Effector memory CD4-positive, alpha-beta T cell (primary cell): ENCODE results near the gene AGR2.
"Not testable (repeated sequence)": the region's sequence is repeated elsewhere in the genome, so short reads cannot be mapped to it uniquely, and the experiment has no call there.

ENCODE experiments used
- DNase-seq, 3 donors: peaks; one replicate each; pipeline ENCODE4 v3.0.0-alpha.2; 2020
- H3K27ac ChIP-seq: 2 replicates; pipeline ENCODE4 v1.7.0; 2013; ENCODE audit warnings: mild to moderate bottlenecking, low read length, moderate library complexity; ENCODE audit not compliant: insufficient read depth, poor library complexity, severe bottlenecking
- H3K27me3 ChIP-seq: replicated peaks from 2 replicates; pipeline ENCODE4 v1.7.0; 2013; ENCODE audit warnings: mild to moderate bottlenecking, low read length; ENCODE audit not compliant: insufficient read depth, control insufficient read depth, poor library complexity, severe bottlenecking
- H3K36me3 ChIP-seq: 2 replicates; pipeline ENCODE4 v1.7.0; 2013; ENCODE audit warnings: mild to moderate bottlenecking, low read length, moderate library complexity; ENCODE audit not compliant: control insufficient read depth, insufficient read depth
- H3K4me1 ChIP-seq: 2 replicates; pipeline ENCODE4 v1.7.0; 2013; ENCODE audit warnings: low read length, mild to moderate bottlenecking; ENCODE audit not compliant: control insufficient read depth, insufficient read depth, poor library complexity, severe bottlenecking
- H3K4me3 ChIP-seq: 2 replicates; pipeline ENCODE4 v1.7.0; 2013; ENCODE audit warnings: low read length, low read depth, mild to moderate bottlenecking; ENCODE audit not compliant: insufficient read depth, poor library complexity, severe bottlenecking
- H3K9me3 ChIP-seq: 2 replicates; pipeline ENCODE4 v1.7.0; 2013; ENCODE audit warnings: mild to moderate bottlenecking, low read length, moderate library complexity; ENCODE audit not compliant: control insufficient read depth
- total RNA-seq, 3 donors: gene quantifications; one replicate each; lab custom pipeline; 2026; lab: John Stamatoyannopoulos, UW

The AGR2 gene
- total RNA-seq = 0 reads per million in 3 donors

- Histone ChIP-seq H3K27ac (no peak within 1 kb of the TSS), H3K4me3 (no peak within 1 kb of the TSS), H3K9me3 (no peaks in the 10 kb centered on the region)
These were observed at the start of gene AGR2 for GRCh38 chr7:16804674-16805439. Gene AGR2, minus strand, starts transcription at chr7:16804999. Its CDS starts 3,203 bp downstream, at chr7:16801796.

GRCh38 chr7:16853189-16853588 is 48.4 kb upstream of the AGR2 start:
- H3K36me3 ChIP-seq, DNase-seq, H3K9me3 ChIP-seq, H3K27me3 ChIP-seq, H3K4me3 ChIP-seq, H3K4me1 ChIP-seq, H3K27ac ChIP-seq: not testable (repeated sequence)

More at GRCh38 chr7:16804674-16805439, at the start of gene AGR2:
- Histone ChIP-seq H3K36me3 (no peaks in the 10 kb centered on the region), H3K4me1 (no peaks in the 10 kb centered on the region), H3K27me3 (no peaks in the 10 kb centered on the region)
- DNase-seq = no peak

- Histone ChIP-seq H3K27me3 (no peaks in the 10 kb centered on the region), H3K36me3 (no peaks in the 10 kb centered on the region), H3K9me3 (no peaks in the 10 kb centered on the region), H3K27ac (no peak overlapping the region), H3K4me3 (no peak overlapping the region), H3K4me1 (no peaks in the 10 kb centered on the region)
- no peak for DNase-seq
These were observed 47.0 kb upstream of the AGR2 start for GRCh38 chr7:16851829-16852228.

GRCh38 chr7:16850614-16851466 is 46.0 kb upstream of the AGR2 start:
- Histone ChIP-seq H3K4me3 (no peak overlapping the region), H3K27ac (no peak overlapping the region), H3K4me1 (no peaks in the 10 kb centered on the region), H3K27me3 (no peaks in the 10 kb centered on the region), H3K36me3 (no peaks in the 10 kb centered on the region), H3K9me3 (no peaks in the 10 kb centered on the region)
- DNase-seq = no peak

- no peaks in the 10 kb centered on the region for H3K9me3 ChIP-seq
- no peaks in the 10 kb centered on the region for H3K27me3 ChIP-seq
- no peaks in the 10 kb centered on the region for H3K4me1 ChIP-seq
- no peak overlapping the region for H3K4me3 ChIP-seq
- no peak overlapping the region for H3K27ac ChIP-seq
- no peak for DNase-seq
- no peaks in the 10 kb centered on the region for H3K36me3 ChIP-seq
These were observed 44.7 kb upstream of the AGR2 start for GRCh38 chr7:16849296-16850148.

- no peak overlapping the region for H3K4me3 ChIP-seq
- DNase-seq = no peak
These were observed 42.6 kb upstream of the AGR2 start for GRCh38 chr7:16847381-16847860.

GRCh38 chr7:16846601-16847165 is 41.9 kb upstream of the AGR2 start:
- no peak overlapping the region for H3K27ac ChIP-seq
- H3K36me3 ChIP-seq = no peaks in the 10 kb centered on the region
- no peaks in the 10 kb centered on the region for H3K27me3 ChIP-seq
- no peaks in the 10 kb centered on the region for H3K9me3 ChIP-seq
- no peak for DNase-seq
- H3K4me1 ChIP-seq = no peaks in the 10 kb centered on the region
- no peak overlapping the region for H3K4me3 ChIP-seq

More at GRCh38 chr7:16847381-16847860, 42.6 kb upstream of the AGR2 start:
- H3K27ac ChIP-seq = no peak overlapping the region
- H3K9me3 ChIP-seq = no peaks in the 10 kb centered on the region
- H3K4me1 ChIP-seq = no peaks in the 10 kb centered on the region
- H3K27me3 ChIP-seq = no peaks in the 10 kb centered on the region
- no peaks in the 10 kb centered on the region for H3K36me3 ChIP-seq

GRCh38 chr7:16845746-16846145 is 40.9 kb upstream of the AGR2 start:
- DNase-seq = no peak
- Histone ChIP-seq H3K36me3 (no peaks in the 10 kb centered on the region), H3K9me3 (no peaks in the 10 kb centered on the region), H3K27me3 (no peaks in the 10 kb centered on the region), H3K27ac (no peak overlapping the region), H3K4me3 (no peak overlapping the region), H3K4me1 (no peaks in the 10 kb centered on the region)

GRCh38 chr7:16841681-16842080 is 36.9 kb upstream of the AGR2 start:
- Histone ChIP-seq H3K4me3 (no peak overlapping the region), H3K36me3 (no peaks in the 10 kb centered on the region), H3K27me3 (no peaks in the 10 kb centered on the region), H3K9me3 (no peaks in the 10 kb centered on the region), H3K4me1 (no peaks in the 10 kb centered on the region), H3K27ac (no peak overlapping the region)
- no peak for DNase-seq
